ENCODE measurements around the gene CBX3.
"Not testable (repeated sequence)": the region's sequence is repeated elsewhere in the genome, so short reads cannot be mapped to it uniquely, and the experiment has no call there.

Gene CBX3

DNA sequence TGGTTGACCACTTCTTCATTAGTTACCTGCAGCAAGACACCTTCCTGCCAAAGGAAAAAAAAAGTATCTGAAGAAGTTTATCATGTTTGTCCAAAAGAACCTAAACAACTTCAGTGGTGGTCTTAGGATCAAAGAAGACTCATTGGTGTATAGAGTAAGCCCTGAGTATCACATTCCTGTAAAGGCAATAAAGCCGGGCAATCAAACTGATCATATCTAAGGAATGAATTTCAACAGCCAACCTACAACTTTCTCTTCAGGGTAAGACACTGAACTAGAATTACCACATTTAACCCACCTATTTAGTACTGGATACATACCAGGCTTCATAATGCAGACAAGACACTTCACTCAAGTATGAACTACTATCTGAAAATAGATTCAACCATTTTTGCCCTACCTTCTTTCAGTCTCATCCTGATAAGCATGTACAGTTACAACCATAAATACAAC lies 11.1 kb upstream of the CBX3 start:
- ATAC-seq = no peak
- H3K4me1 Mint-ChIP-seq = peaks cover 74% of the 10 kb centered on the region
- no peaks in the 10 kb centered on the region for H3K9me3 Mint-ChIP-seq
- no peak overlapping the region for H3K4me3 Mint-ChIP-seq
- H3K27me3 Mint-ChIP-seq = no peaks in the 10 kb centered on the region
- no peak overlapping the region for H3K27ac Mint-ChIP-seq
- H3K36me3 Mint-ChIP-seq = peaks cover 69% of the 10 kb centered on the region

- Mint-ChIP-seq H3K4me1 (peaks cover 76% of the 10 kb centered on the region), H3K9me3 (no peaks in the 10 kb centered on the region), H3K27ac (peak overlapping the region; percentile 87), H3K4me3 (no peak overlapping the region), H3K36me3 (peaks cover 73% of the 10 kb centered on the region), H3K27me3 (no peaks in the 10 kb centered on the region)
- ATAC-seq = no peak
These were observed 10.1 kb upstream of the CBX3 start for GRCh38 chr7:26191233-26191973.

- H3K4me3 Mint-ChIP-seq = peak overlapping the region; percentile 38
- H3K9me3 Mint-ChIP-seq = no peaks in the 10 kb centered on the region
- H3K27me3 Mint-ChIP-seq = no peaks in the 10 kb centered on the region
- peaks cover 76% of the 10 kb centered on the region for H3K4me1 Mint-ChIP-seq
- ATAC-seq = no peak
- H3K27ac Mint-ChIP-seq = peak overlapping the region; percentile 87
- peaks cover 80% of the 10 kb centered on the region for H3K36me3 Mint-ChIP-seq
These were observed 9.5 kb upstream of the CBX3 start for GRCh38 chr7:26191974-26192479.

- peak overlapping the region; percentile 38 for H3K4me3 Mint-ChIP-seq
- H3K27me3 Mint-ChIP-seq = no peaks in the 10 kb centered on the region
- peak overlapping the region; percentile 87 for H3K27ac Mint-ChIP-seq
- H3K36me3 Mint-ChIP-seq = peaks cover 85% of the 10 kb centered on the region
- no peaks in the 10 kb centered on the region for H3K9me3 Mint-ChIP-seq
- peaks cover 76% of the 10 kb centered on the region for H3K4me1 Mint-ChIP-seq
- ATAC-seq = no peak
These were observed 9.0 kb upstream of the CBX3 start for GRCh38 chr7:26192485-26193087.

DNA sequence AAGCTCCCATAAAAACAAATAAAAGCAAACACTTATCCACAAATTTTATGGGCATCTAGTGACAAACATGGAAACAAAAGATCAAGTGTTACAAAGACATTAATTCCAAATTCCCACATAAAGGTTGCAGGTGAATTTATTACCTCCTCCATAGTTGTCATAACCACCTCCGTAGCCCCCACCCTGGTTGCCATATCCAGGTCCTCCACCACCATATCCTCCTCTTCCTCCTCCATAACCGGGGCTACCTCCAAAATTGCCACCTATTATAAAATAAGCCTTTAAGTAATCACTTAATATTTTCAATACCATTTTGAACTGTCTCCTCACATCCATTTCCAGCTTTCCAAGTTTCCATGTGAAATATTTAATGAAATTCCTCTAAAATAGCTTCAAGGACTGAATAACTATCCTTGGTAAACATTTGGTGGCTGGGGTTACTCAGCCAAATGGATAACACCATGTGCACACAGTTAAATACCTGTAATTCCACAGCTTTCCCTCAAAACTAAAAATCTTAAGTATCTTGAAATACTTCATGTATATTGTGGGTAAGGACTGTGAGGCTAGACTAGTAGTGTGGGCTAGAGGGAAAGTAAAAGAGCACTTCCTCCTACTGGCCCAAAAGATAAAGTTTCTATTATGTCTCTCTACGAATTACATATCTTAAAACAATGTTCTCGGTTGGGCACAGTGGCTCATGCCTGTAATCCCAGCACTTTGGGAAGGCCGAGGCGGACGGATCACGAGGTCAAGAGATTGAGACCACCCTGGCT lies 7.9 kb upstream of the CBX3 start:
- H3K36me3 Mint-ChIP-seq = peaks cover 88% of the 10 kb centered on the region
- H3K4me3 Mint-ChIP-seq = peak overlapping the region; percentile 53
- ATAC-seq = no peak
- H3K27me3 Mint-ChIP-seq = no peaks in the 10 kb centered on the region
- H3K4me1 Mint-ChIP-seq = peaks cover 71% of the 10 kb centered on the region
- H3K9me3 Mint-ChIP-seq = no peaks in the 10 kb centered on the region
- peak overlapping the region; percentile 87 for H3K27ac Mint-ChIP-seq

- not testable (repeated sequence) for H3K27me3 Mint-ChIP-seq, H3K9me3 Mint-ChIP-seq, ATAC-seq
- Mint-ChIP-seq H3K4me3 (peak overlapping the region; percentile 53), H3K27ac (peak overlapping the region; percentile 87), H3K4me1 (peaks cover 65% of the 10 kb centered on the region), H3K36me3 (peaks cover 91% of the 10 kb centered on the region)
These were observed 6.8 kb upstream of the CBX3 start for GRCh38 chr7:26194764-26195163.

DNA sequence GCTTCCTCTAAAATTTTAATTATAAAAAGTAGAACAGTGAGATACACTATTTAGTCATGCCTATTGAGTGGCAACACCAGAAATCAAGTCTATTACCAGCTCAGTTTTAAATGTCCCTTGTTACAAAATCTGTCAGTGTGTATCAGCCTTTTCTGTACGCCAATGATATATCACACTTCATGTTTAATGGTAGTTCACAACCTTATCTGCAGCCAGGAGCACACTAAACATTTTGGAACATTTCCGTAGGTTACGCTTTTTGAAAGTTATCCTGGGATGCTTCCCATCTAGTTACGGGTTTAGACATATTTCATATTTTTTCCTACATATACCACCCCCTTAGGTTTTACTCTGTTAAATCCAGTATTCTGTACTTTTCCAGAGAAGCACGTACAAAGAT lies 6.4 kb upstream of the CBX3 start:
- H3K4me3 Mint-ChIP-seq = peak overlapping the region; percentile 73
- H3K27ac Mint-ChIP-seq = peak overlapping the region; percentile 87
- no peaks in the 10 kb centered on the region for H3K9me3 Mint-ChIP-seq
- H3K27me3 Mint-ChIP-seq = no peaks in the 10 kb centered on the region
- ATAC-seq = no peak
- H3K36me3 Mint-ChIP-seq = peaks cover 93% of the 10 kb centered on the region
- peaks cover 63% of the 10 kb centered on the region for H3K4me1 Mint-ChIP-seq

DNA sequence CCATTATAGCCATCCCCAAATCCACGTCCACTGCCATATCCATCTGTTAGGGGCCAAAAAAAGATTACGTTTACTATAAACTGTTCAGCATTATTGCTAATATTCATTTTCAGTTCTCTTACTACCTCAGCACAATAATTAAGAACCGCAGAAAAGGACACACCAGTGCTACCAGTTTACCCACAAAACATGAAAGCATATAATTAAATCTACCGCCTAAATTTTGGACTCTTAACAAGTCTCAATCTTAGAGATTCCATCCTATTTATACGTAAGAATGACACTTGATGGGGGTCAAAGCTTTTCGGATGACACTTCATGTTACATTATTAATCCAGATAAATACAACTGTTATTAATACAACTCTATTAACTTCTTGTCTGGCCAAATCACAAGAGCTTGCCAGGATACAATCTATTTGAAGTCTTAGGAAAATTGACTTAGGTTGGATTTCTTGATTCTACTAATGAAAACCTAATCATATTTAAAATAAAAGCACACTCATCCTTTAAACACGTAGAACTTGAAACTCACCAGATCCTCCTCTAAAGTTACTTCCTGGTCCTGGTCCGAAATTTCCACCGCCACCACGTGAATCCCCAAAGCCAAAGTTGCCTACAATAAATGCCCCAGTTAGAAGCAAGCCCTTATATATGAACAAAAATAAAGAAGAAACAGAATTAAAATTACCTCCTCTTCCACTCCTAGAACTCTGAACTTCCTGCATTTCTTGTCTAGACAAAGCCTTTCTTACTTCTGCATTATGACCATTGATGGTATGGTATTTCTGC lies 5.5 kb upstream of the CBX3 start:
- Mint-ChIP-seq H3K27ac (peak overlapping the region; percentile 100), H3K4me1 (peaks cover 55% of the 10 kb centered on the region), H3K9me3 (no peaks in the 10 kb centered on the region), H3K36me3 (peaks cover 90% of the 10 kb centered on the region), H3K27me3 (no peaks in the 10 kb centered on the region), H3K4me3 (peak overlapping the region; percentile 73)
- no peak for ATAC-seq

- Mint-ChIP-seq H3K27me3 (no peaks in the 10 kb centered on the region), H3K9me3 (no peaks in the 10 kb centered on the region), H3K27ac (peak overlapping the region; percentile 100), H3K36me3 (peaks cover 79% of the 10 kb centered on the region), H3K4me3 (peak overlapping the region; percentile 100), H3K4me1 (peaks cover 50% of the 10 kb centered on the region)
- peak; percentile 9 for ATAC-seq
These were observed 4.1 kb upstream of the CBX3 start for GRCh38 chr7:26197153-26198115.

DNA sequence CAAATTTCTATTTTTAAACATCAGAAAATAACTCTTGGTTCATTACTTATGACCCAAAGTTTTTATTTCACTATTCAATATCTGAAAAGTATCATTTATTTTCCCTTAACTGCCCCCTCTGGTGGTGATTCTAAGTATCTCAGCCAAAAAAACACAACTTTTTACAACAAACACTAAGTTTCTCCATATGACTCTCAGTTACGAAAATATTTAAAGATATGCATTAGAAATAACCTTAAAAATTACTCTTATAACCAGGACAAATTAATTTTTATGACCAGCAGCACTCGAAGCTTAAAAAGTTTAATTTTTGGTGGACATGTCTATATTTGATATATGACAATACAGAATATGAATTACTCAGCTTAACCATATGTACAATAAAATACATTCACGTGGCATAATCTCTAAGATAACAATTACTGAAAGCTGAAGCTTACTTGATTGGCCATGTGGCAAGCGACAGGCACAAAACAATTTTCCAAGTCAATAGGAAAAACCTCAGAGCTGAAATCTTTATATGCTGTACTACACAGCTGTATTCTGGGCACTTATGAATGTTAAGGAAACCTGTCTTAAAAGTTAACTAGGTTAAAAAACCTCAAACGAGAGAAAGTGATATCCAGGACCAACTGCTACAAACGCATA lies 3.3 kb upstream of the CBX3 start:
- H3K9me3 Mint-ChIP-seq = no peaks in the 10 kb centered on the region
- H3K27ac Mint-ChIP-seq = peak overlapping the region; percentile 100
- H3K27me3 Mint-ChIP-seq = no peaks in the 10 kb centered on the region
- H3K4me1 Mint-ChIP-seq = peaks cover 50% of the 10 kb centered on the region
- no peak for ATAC-seq
- H3K36me3 Mint-ChIP-seq = peaks cover 71% of the 10 kb centered on the region
- H3K4me3 Mint-ChIP-seq = peak overlapping the region; percentile 100

GRCh38 chr7:26198781-26199169 lies 2.8 kb upstream of the CBX3 start:
- Mint-ChIP-seq H3K4me3 (peak overlapping the region; percentile 100), H3K36me3 (peaks cover 66% of the 10 kb centered on the region), H3K27ac (peak overlapping the region; percentile 100), H3K4me1 (peaks cover 50% of the 10 kb centered on the region), H3K9me3 (no peaks in the 10 kb centered on the region), H3K27me3 (no peaks in the 10 kb centered on the region)
- no peak for ATAC-seq

DNA sequence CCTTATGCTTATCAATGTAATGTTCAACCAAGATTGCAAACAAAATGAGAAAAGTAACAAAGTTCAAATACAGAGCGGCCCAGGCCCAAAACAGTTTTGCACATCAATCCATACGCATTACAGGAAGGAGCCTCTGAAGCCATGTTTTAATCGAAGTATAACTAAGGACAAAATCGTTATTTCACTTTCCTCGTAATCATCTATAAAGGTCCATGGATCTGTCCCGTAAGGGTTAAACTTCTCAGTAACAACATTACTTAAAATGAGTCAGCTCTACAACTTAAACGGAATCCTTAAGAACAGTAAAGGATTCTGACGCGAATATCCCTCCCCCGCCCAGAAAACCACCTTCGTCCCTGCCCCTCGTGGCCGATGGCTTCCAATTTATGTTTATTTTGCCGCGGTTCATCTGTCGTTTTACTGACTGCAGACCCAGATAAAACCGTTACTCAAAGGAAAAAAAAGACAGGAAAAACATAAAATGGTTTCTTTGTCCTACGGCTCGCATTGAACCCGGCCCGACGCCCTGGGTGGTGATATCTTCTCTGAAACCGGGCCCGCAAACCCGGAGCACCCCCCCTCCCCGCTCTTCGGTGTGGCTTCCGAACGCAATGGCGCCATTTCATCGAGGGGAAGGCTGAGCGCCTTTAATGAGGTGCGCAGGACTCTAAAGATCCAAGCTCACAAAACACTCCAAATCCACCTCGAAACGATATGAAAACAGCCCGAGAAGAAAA lies 2.1 kb upstream of the CBX3 start:
- H3K9me3 Mint-ChIP-seq = no peaks in the 10 kb centered on the region
- no peaks in the 10 kb centered on the region for H3K27me3 Mint-ChIP-seq
- no peak for ATAC-seq
- peaks cover 64% of the 10 kb centered on the region for H3K36me3 Mint-ChIP-seq
- H3K4me1 Mint-ChIP-seq = peaks cover 50% of the 10 kb centered on the region
- H3K4me3 Mint-ChIP-seq = peak overlapping the region; percentile 100
- H3K27ac Mint-ChIP-seq = peak overlapping the region; percentile 100

DNA sequence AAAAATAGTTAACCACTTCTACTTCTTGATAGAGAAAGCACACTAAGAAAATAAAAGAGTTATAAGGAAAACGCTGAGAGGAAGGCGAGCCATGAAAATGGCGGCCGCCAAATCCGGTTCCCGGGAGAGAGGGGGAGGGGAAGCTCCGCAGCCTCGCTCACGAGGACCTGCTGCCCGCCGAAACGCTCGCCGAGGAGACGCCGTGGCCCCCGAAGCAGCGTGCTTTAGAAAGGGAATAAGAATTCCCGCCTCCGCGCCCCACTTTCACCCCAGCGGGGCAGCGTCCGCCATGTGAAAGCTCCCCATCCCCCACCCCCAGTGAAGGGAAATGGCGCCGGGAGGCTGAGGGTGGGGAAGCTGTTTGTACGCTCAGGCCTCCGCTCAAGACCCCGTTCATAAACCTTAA lies 1.5 kb upstream of the CBX3 start:
- Mint-ChIP-seq H3K4me1 (peaks cover 53% of the 10 kb centered on the region), H3K36me3 (peaks cover 61% of the 10 kb centered on the region), H3K27ac (peak overlapping the region; percentile 100), H3K4me3 (peak overlapping the region; percentile 100), H3K27me3 (no peaks in the 10 kb centered on the region), H3K9me3 (no peaks in the 10 kb centered on the region)
- peak; percentile 44 for ATAC-seq
